GM10266 (cell line): ENCODE data around the gene ETS2.
"Not testable (repeated sequence)": the region's sequence is repeated elsewhere in the genome, so short reads cannot be mapped to it uniquely, and the experiment has no call there.

Source experiments
- DNase-seq: peaks from one replicate; pipeline ENCODE4 v3.0.0; 2012; ENCODE audit errors: extremely low spot score
- TF ChIP-seq, protein P1 (sequence below): IDR thresholded peaks from 2 replicates; pipeline ENCODE4 v1.5.1; 2012; ENCODE audit warnings: mild to moderate bottlenecking, low read depth; ENCODE audit not compliant: control insufficient read depth, insufficient read depth; ENCODE audit errors: missing control alignments

Gene ETS2

DNA sequence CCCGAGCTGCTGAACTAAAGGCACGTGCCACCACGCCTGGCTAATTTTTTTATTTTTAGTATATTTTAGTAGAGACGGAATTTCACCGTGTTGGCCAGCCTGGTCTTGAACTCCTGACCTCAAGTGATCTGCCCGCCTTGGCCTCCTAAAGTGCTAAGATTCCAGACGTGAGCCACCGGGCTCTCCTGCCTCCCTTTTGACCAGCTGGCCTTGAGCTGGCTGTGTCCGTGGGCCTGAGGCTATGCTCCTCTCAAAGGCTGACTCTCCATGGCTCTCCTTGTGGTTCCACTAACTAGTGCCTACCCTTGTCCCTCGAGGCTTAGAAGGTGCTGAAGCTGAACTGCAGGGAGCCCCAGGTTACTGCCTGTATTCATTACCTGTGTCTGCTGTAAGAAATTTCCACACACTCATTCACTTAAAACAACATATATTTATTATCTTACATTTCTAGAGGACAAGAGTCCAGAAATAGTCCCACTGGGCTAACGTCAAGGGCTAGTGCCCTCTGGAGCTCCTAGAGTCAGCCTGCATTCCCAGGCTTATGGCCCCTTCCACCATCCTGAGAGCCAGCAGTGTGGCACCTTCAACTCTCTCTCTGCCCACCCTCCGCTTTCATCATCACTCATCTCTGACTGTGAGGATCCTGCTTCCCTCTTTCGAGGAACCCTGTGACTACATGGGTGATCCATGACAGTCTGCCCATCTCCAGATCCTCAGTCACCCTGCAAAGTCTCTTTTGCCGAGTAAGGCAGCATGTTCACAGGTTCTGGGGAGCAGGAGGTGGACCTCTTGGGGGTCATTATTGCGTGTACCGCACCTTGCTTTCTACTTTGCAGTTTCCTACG lies 34.9 kb downstream of the ETS2 start:
- TF ChIP-seq, protein P1, sequence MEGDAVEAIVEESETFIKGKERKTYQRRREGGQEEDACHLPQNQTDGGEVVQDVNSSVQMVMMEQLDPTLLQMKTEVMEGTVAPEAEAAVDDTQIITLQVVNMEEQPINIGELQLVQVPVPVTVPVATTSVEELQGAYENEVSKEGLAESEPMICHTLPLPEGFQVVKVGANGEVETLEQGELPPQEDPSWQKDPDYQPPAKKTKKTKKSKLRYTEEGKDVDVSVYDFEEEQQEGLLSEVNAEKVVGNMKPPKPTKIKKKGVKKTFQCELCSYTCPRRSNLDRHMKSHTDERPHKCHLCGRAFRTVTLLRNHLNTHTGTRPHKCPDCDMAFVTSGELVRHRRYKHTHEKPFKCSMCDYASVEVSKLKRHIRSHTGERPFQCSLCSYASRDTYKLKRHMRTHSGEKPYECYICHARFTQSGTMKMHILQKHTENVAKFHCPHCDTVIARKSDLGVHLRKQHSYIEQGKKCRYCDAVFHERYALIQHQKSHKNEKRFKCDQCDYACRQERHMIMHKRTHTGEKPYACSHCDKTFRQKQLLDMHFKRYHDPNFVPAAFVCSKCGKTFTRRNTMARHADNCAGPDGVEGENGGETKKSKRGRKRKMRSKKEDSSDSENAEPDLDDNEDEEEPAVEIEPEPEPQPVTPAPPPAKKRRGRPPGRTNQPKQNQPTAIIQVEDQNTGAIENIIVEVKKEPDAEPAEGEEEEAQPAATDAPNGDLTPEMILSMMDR: no peak
- DNase-seq: no peak

DNA sequence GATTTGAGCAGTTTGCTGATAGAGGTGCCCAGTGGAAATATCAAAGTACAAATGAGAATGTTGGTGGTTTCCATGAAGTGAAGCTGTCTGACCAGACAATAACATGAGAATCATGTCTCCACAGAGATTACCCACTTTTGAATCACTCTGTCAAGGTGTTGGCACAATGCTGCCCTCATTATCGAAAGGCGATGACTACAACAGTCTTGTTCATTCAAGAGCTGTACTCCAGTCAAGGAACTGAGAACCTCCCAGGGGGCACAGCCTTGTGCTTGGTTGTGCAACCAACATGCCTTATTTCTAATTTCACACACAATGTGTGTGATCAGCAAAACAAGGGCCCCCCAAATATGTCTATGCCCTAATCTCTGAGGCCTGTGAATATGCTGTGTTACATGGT lies 35.7 kb downstream of the ETS2 start:
- no peak for DNase-seq
- TF ChIP-seq, protein P1: no peak

DNA sequence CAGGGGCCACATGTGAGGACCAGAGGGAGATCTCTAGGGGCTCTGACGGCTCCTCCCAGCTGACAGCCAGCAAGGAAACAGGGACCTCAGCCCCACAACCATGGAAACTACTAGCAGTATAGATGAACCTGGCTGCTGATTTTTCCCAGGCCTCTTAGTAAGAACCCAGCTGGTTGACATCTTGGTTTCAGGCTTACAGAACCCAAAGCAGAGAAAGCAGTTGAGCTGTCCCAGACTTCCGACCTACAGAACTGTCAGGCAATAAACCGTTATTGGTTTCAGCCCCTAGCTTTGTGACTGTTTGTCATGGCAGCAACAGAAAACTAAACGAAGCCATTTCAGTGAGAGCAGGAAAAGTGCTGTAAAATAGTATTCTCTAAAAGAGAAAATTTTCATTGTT lies 36.4 kb downstream of the ETS2 start:
- DNase-seq: no peak
- TF ChIP-seq, protein P1: no peak

DNA sequence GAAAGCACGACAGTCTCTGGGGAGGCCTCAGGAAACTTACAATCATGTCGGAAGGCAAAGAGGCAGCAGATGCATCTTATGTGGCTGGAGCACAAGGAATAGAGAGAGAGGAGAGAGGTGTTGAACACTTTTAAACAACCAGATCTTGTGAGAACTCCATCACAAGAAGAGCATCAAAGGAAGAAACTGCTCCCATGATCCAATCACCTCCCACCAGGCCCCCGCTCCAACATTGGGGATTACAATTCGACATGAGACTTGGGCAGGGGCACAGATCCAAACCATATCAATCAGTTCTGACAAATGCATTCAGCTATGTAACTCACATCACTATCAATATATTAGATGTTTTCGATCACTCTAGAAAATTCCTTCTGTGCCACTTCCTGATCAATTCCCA lies 37.6 kb downstream of the ETS2 start:
- DNase-seq: no peak
- TF ChIP-seq, protein P1: no peak

DNA sequence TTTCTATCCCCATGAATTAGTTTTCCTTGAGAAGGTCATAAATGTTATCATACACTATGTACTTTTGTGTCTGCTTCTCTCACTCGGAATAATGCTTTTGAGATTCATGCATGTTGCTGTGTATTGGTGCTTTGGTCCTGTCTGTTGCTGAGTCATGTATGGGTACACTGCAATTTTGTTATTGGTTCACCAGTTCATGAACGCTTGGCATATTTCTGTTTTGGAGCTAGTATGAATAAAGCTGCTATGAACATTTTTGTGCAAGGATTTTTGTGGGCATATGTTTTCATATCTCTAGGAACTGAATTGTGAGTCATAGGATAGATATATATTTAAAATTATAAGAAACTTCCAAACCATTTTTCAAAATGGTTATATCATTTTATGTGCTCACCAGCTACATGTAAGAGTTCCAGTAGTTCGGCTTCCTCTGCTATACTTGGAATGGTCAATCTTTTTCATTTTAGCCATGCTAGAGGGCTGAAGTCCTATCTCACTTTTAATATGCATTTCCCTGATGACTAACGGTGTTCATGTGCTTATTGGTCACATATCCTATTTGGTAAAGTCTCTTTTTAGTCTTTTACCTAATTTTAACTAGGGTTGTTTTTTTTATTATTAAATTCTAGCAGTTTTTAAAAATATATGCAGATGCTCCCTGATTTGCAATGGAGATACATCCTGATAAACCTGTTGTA lies 38.2 kb downstream of the ETS2 start:
- DNase-seq: no peak
- TF ChIP-seq, protein P1: no peak

DNA sequence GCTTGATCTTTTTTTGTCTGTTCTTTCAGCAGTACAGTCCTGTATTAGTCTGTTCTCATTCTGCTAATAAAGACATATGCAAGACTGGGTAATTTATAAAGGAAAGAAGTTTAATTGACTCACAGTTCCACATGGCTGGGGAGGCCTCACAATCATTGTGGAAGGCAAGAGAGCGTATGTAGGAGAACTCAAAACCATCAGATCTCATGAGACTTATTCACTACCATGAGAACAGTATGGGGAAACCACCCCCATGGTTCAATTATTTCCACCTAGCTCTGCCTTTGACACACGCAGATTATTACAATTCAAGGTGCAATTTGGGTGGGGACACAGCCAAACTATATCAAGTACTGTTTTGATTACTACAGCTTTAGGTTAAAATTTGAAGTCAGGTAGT lies 39.6 kb downstream of the ETS2 start:
- not testable (repeated sequence) for DNase-seq

DNA sequence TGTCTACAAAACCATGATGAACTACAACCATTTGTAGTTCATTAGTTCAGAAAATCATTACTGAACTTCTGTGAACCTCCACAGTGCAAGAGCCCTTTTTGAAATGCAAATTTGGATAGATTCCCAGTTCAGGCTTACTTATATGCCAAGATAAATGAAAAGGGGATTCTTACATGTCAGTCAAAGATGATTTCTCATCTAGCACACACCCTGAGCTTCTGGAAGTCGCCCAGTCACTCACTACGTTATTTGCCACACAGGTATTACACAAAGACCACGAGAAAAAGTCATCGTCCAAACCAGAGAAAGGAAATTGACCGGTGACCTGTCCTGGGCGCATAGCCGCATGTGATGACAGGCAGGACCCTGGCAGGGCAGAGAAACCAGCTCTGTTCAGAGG lies 41.8 kb downstream of the ETS2 start:
- DNase-seq: no peak
- TF ChIP-seq, protein P1: no peak
